GM23338 (cell line): ENCODE data around the gene SMG9. TPM values are rescaled to one million over a fixed set of nuclear protein-coding genes. Genes with fewer than 3 reads are reported as not detected.

Experiments
- polyA plus RNA-seq: library from polyadenylated mRNA; unstranded; fragments of >200 nt; fragmentation: Nextera tagmentation; extraction: Ambion mirVana; gene quantifications from 2 replicates; pipeline ENCODE4 v1.2.1, GENCODE V29; 2016
- total RNA-seq: library from RNA; depleted of rRNA; stranded (reverse); fragments of >200 nt; shearing (Covaris generic); gene quantifications from 2 replicates; pipeline ENCODE4 v1.2.3, GENCODE V29; 2014; rRNA removed

The SMG9 gene
- total and polyA plus RNA-seq, 2 experiments from 2014 or later = 13.2 to 14.0 TPM

Other genes with a start within 250 kb of the SMG9 start
- 23.2 and 25.5 TPM in 2 replicates for gene ETHE1, start 227.8 kb downstream of the SMG9 start, total RNA-seq
- 8.9 and 11.1 TPM in 2 replicates for gene ETHE1, start 227.8 kb downstream of the SMG9 start, polyA plus RNA-seq
- 0.10 TPM in 1 of 2 replicates, not detected in the other for gene ZNF575, start 221.8 kb downstream of the SMG9 start, total RNA-seq
- 0.42 and 0.65 TPM in 2 replicates for gene ZNF575, start 221.8 kb downstream of the SMG9 start, polyA plus RNA-seq
- gene XRCC1, start 179.4 kb downstream of the SMG9 start, total RNA-seq = 45.8 and 49.5 TPM in 2 replicates
- 32.0 and 35.3 TPM in 2 replicates for gene XRCC1, start 179.4 kb downstream of the SMG9 start, polyA plus RNA-seq
- 4.3 and 7.8 TPM in 2 replicates for gene PINLYP, start 179.2 kb downstream of the SMG9 start, total RNA-seq
- 11.1 and 12.1 TPM in 2 replicates for gene PINLYP, start 179.2 kb downstream of the SMG9 start, polyA plus RNA-seq
- gene IRGQ, start 158.8 kb downstream of the SMG9 start, total RNA-seq = 49.6 and 72.7 TPM in 2 replicates
- gene IRGQ, start 158.8 kb downstream of the SMG9 start, polyA plus RNA-seq = 8.4 and 8.7 TPM in 2 replicates
- 5.9 and 14.1 TPM in 2 replicates for gene ZNF576, start 158.4 kb downstream of the SMG9 start, total RNA-seq
- 15.5 and 16.9 TPM in 2 replicates for gene ZNF576, start 158.4 kb downstream of the SMG9 start, polyA plus RNA-seq
- gene SRRM5, start 142.9 kb downstream of the SMG9 start, total RNA-seq = not detected in 2 replicates
- 0.08 and 0.17 TPM in 2 replicates for gene SRRM5, start 142.9 kb downstream of the SMG9 start, polyA plus RNA-seq
- 21.6 and 23.9 TPM in 2 replicates for gene ZNF428, start 135.3 kb downstream of the SMG9 start, total RNA-seq
- gene ZNF428, start 135.3 kb downstream of the SMG9 start, polyA plus RNA-seq = 21.1 and 22.5 TPM in 2 replicates
- 21.2 and 26.0 TPM in 2 replicates for gene CADM4, start 115.1 kb downstream of the SMG9 start, total RNA-seq
- gene CADM4, start 115.1 kb downstream of the SMG9 start, polyA plus RNA-seq = 3.7 TPM in 2 replicates
- 11.1 and 16.5 TPM in 2 replicates for gene PLAUR, start 84.8 kb downstream of the SMG9 start, total RNA-seq
- 20.6 and 21.3 TPM in 2 replicates for gene PLAUR, start 84.8 kb downstream of the SMG9 start, polyA plus RNA-seq
- not detected in 2 replicates for gene IRGC, start 38.9 kb downstream of the SMG9 start, total RNA-seq
- not detected in 2 replicates for gene IRGC, start 38.9 kb downstream of the SMG9 start, polyA plus RNA-seq
- gene KCNN4, start 26.0 kb upstream of the SMG9 start, total RNA-seq = 3.2 and 3.4 TPM in 2 replicates
- 0.75 and 0.86 TPM in 2 replicates for gene KCNN4, start 26.0 kb upstream of the SMG9 start, polyA plus RNA-seq
- 0.54 and 1.1 TPM in 2 replicates for gene LYPD5, start 47.5 kb upstream of the SMG9 start, total RNA-seq
- gene LYPD5, start 47.5 kb upstream of the SMG9 start, polyA plus RNA-seq = 0.61 and 1.5 TPM in 2 replicates
- gene ZNF283, start 72.4 kb upstream of the SMG9 start, total RNA-seq = 8.7 and 12.0 TPM in 2 replicates
- gene ZNF283, start 72.4 kb upstream of the SMG9 start, polyA plus RNA-seq = 3.0 and 3.1 TPM in 2 replicates
- 3.7 and 3.9 TPM in 2 replicates for gene ZNF404, start 129.0 kb upstream of the SMG9 start, total RNA-seq
- gene ZNF404, start 129.0 kb upstream of the SMG9 start, polyA plus RNA-seq = 3.9 and 5.0 TPM in 2 replicates
- gene ZNF45, start 180.3 kb upstream of the SMG9 start, total RNA-seq = 9.6 and 13.2 TPM in 2 replicates
- gene ZNF45, start 180.3 kb upstream of the SMG9 start, polyA plus RNA-seq = 3.3 and 4.1 TPM in 2 replicates
- 9.2 and 14.0 TPM in 2 replicates for gene ZNF221, start 196.3 kb upstream of the SMG9 start, total RNA-seq
- 1.5 and 1.6 TPM in 2 replicates for gene ZNF221, start 196.3 kb upstream of the SMG9 start, polyA plus RNA-seq
- 6.0 and 7.8 TPM in 2 replicates for gene ZNF155, start 229.2 kb upstream of the SMG9 start, total RNA-seq
- gene ZNF155, start 229.2 kb upstream of the SMG9 start, polyA plus RNA-seq = 2.9 and 3.8 TPM in 2 replicates
- gene ZNF230, start 248.0 kb upstream of the SMG9 start, total RNA-seq = 2.2 and 2.6 TPM in 2 replicates
- 1.8 and 1.9 TPM in 2 replicates for gene ZNF230, start 248.0 kb upstream of the SMG9 start, polyA plus RNA-seq